H1 (cell line): ENCODE data around the gene ANKRD40. TPM values are rescaled to one million over a fixed set of nuclear protein-coding genes. Genes with fewer than 3 reads are reported as not detected.

ENCODE experiments used
- CTCF ChIA-PET: fragments of 300-600 bp; sonication (Branson Sonifier 250); formaldehyde crosslinking; loops from one replicate; lab custom pipeline; 2021; ENCODE audit not compliant: partially characterized antibody; lab: Charles Lee
- POLR2A ChIA-PET: fragments of 300-600 bp; sonication (Branson Sonifier 250); formaldehyde crosslinking; loops from one replicate; lab custom pipeline; 2021; ENCODE audit warnings: inconsistent platforms; ENCODE audit not compliant: partially characterized antibody; lab: Charles Lee
- DNase-seq, 2 experiments: peaks; one replicate each; pipeline versions ENCODE4 v3.0.0 to v3.0.0-alpha.2; 2010 to 2022; ENCODE audit warnings: low spot score in 2 of 2, low read depth in 1 of 2, mixed read lengths in 1 of 2
- FAIRE-seq: peaks from 2 replicates; lab custom pipeline; 2011; peaks lifted over from hg19 to GRCh38; lab: Jason Lieb, UNC
- H2AFZ ChIP-seq: 2 replicates; pipeline ENCODE4 v1.8.1; 2012; ENCODE audit warnings: low read length, inconsistent platforms
- H2AK5ac ChIP-seq: 2 replicates; pipeline ENCODE4 v1.6.1; 2013; ENCODE audit warnings: low read depth, low read length
- H2BK120ac ChIP-seq: replicated peaks from 2 replicates; pipeline ENCODE3; 2013; ENCODE audit warnings: low read depth, low read length, inconsistent platforms
- H2BK12ac ChIP-seq: 2 replicates; pipeline ENCODE4 v1.6.1; 2013; ENCODE audit warnings: low read depth, low read length
- H2BK15ac ChIP-seq: 2 replicates; pipeline ENCODE4 v1.6.1; 2013; ENCODE audit warnings: low read length
- H2BK20ac ChIP-seq: 2 replicates; pipeline ENCODE4 v1.6.1; 2013; ENCODE audit warnings: low read length
- H2BK5ac ChIP-seq: 2 replicates; pipeline ENCODE4 v1.6.1; 2013; ENCODE audit warnings: low read depth, low read length
- H3K14ac ChIP-seq: 2 replicates; pipeline ENCODE4 v1.6.1; 2013; ENCODE audit warnings: inconsistent platforms; ENCODE audit not compliant: insufficient read length
- H3K18ac ChIP-seq: 2 replicates; pipeline ENCODE4 v1.6.1; 2013; ENCODE audit warnings: low read length; ENCODE audit errors: extremely low read depth
- H3K23ac ChIP-seq: 2 replicates; pipeline ENCODE4 v1.6.1; 2013; ENCODE audit warnings: inconsistent platforms; ENCODE audit not compliant: insufficient read length
- H3K23me2 ChIP-seq: 2 replicates; pipeline ENCODE4 v1.6.1; 2013; ENCODE audit warnings: low read depth, low read length
- H3K27ac ChIP-seq: 2 replicates; pipeline ENCODE4 v1.6.1; 2011; ENCODE audit warnings: low read depth, low read length, inconsistent platforms
- H3K27me3 ChIP-seq, 4 experiments: replicated peaks in 1 of 4; 1 replicate in 1 of 4; 2 replicates in 3 of 4; pipeline versions ENCODE4 v1.6.1 to v1.8.1; 2011 to 2013; ENCODE audit warnings: low read length in 3 of 4, mild to moderate bottlenecking in 3 of 4, inconsistent platforms in 2 of 4, mixed read lengths in 2 of 4, moderate library complexity in 1 of 4; ENCODE audit not compliant: control insufficient read depth in 3 of 4, insufficient read depth in 3 of 4; ENCODE audit errors: extremely low read depth in 1 of 4
- H3K36me3 ChIP-seq, 4 experiments: 2 replicates each; pipeline versions ENCODE4 v1.6.1 to v1.8.1; 2011 to 2013; ENCODE audit warnings: mild to moderate bottlenecking in 4 of 4, low read length in 3 of 4, moderate library complexity in 2 of 4, control low read depth in 1 of 4, inconsistent platforms in 1 of 4; ENCODE audit not compliant: insufficient read depth in 4 of 4, control insufficient read depth in 2 of 4
- H3K4ac ChIP-seq: replicated peaks from 2 replicates; pipeline ENCODE3; 2013; ENCODE audit warnings: low read length, low read depth, mixed read lengths, inconsistent platforms; ENCODE audit not compliant: insufficient read length
- H3K4me1 ChIP-seq, 4 experiments: replicated peaks in 1 of 4; 1 replicate in 1 of 4; 2 replicates in 3 of 4; pipeline versions ENCODE4 v1.6.1 to v1.8.1; 2011 to 2013; ENCODE audit warnings: low read length in 3 of 4, inconsistent platforms in 2 of 4, mixed read lengths in 1 of 4; ENCODE audit not compliant: insufficient read depth in 4 of 4, control insufficient read depth in 3 of 4
- H3K4me2 ChIP-seq, 2 experiments: 2 replicates each; pipeline versions ENCODE4 v1.6.1 to v1.8.1; 2011 to 2013; ENCODE audit warnings: low read depth in 2 of 2, low read length in 2 of 2, control low read depth in 1 of 2, inconsistent platforms in 1 of 2, mild to moderate bottlenecking in 1 of 2; ENCODE audit not compliant: insufficient read depth in 1 of 2
- H3K4me3 ChIP-seq, 4 experiments: fragments of 200-600, 300-600 bp in 1 of 4; sonication (generic), shearing (Covaris generic), sonication (Bioruptor Twin) in 1 of 4; 2 replicates each; pipeline versions ENCODE4 v1.5.1 to v1.8.1; 2011 to 2016; ENCODE audit warnings: low read length in 4 of 4, low read depth in 3 of 4, control low read depth in 2 of 4, inconsistent platforms in 2 of 4, mild to moderate bottlenecking in 2 of 4, mixed read lengths in 1 of 4, moderate library complexity in 1 of 4; ENCODE audit not compliant: insufficient read depth in 2 of 4; ENCODE audit errors: extremely low read depth in 1 of 4
- H3K56ac ChIP-seq: replicated peaks from 2 replicates; pipeline ENCODE3; 2013; ENCODE audit warnings: low read depth, mild to moderate bottlenecking, mixed read lengths, low read length, inconsistent platforms; ENCODE audit not compliant: insufficient read length
- H3K79me1 ChIP-seq: 2 replicates; pipeline ENCODE4 v1.6.1; 2013; ENCODE audit warnings: low read depth, low read length, control low read depth
- H3K79me2 ChIP-seq, 2 experiments: 2 replicates each; pipeline versions ENCODE4 v1.6.1 to v1.8.1; 2012 to 2013; ENCODE audit warnings: low read length in 2 of 2, mild to moderate bottlenecking in 2 of 2, inconsistent platforms in 1 of 2; ENCODE audit not compliant: insufficient read depth in 2 of 2, control insufficient read depth in 1 of 2
- H3K9ac ChIP-seq, 4 experiments: replicated peaks in 1 of 4; 1 replicate in 1 of 4; 2 replicates in 3 of 4; pipeline versions ENCODE4 v1.6.1 to v1.8.1; 2011 to 2013; ENCODE audit warnings: low read depth in 3 of 4, low read length in 3 of 4, control low read depth in 2 of 4, mild to moderate bottlenecking in 2 of 4, moderate library complexity in 2 of 4, inconsistent platforms in 1 of 4; ENCODE audit errors: extremely low read depth in 1 of 4
- H3K9me3 ChIP-seq, 2 experiments: 2 replicates each; pipeline versions ENCODE4 v1.6.1 to v1.8.1; 2012 to 2013; ENCODE audit warnings: mild to moderate bottlenecking in 2 of 2, moderate library complexity in 2 of 2, control low read depth in 1 of 2, inconsistent platforms in 1 of 2, low read depth in 1 of 2, low read length in 1 of 2, mixed read lengths in 1 of 2; ENCODE audit not compliant: insufficient read depth in 2 of 2
- H4K20me1 ChIP-seq, 2 experiments: replicated peaks in 1 of 2; 2 replicates each; pipeline versions ENCODE3 to v1.8.1; 2011 to 2013; ENCODE audit warnings: inconsistent platforms in 2 of 2, low read length in 2 of 2, mild to moderate bottlenecking in 1 of 2; ENCODE audit not compliant: insufficient read depth in 2 of 2, control insufficient read depth in 1 of 2
- H4K5ac ChIP-seq: 2 replicates; pipeline ENCODE4 v1.6.1; 2013; ENCODE audit warnings: low read length, low read depth, mixed read lengths, inconsistent platforms; ENCODE audit not compliant: insufficient read length
- H4K8ac ChIP-seq: 2 replicates; pipeline ENCODE4 v1.8.0; 2013; ENCODE audit warnings: mild to moderate bottlenecking, moderate library complexity, low read length, inconsistent platforms; ENCODE audit not compliant: insufficient read depth; ENCODE audit errors: extremely low read depth
- H4K91ac ChIP-seq: replicated peaks from 2 replicates; pipeline ENCODE3; 2013; ENCODE audit warnings: low read length, mixed read lengths, inconsistent platforms; ENCODE audit not compliant: insufficient read length
- ASH2L ChIP-seq: fragments of 200-600, 300-600 bp; sonication (generic); IDR thresholded peaks from one replicate; pipeline ENCODE4 v1.7.1; 2017; ENCODE audit warnings: low read length
- CBX8 ChIP-seq: fragments of 300-800, 300-1000 bp; sonication (generic); IDR thresholded peaks from 2 replicates; pipeline ENCODE4 v1.7.1; 2016; ENCODE audit warnings: low read depth, low read length, borderline replicate concordance
- CEBPB ChIP-seq: IDR thresholded peaks from 2 replicates; pipeline ENCODE4 v1.6.1; 2012; ENCODE audit warnings: low read depth, low read length
- CHD1 ChIP-seq: IDR thresholded peaks from 2 replicates; pipeline ENCODE4 v1.6.1; 2012; ENCODE audit warnings: low read depth, low read length, improper control_type of control experiment
- CHD2 ChIP-seq: IDR thresholded peaks from 2 replicates; pipeline ENCODE4 v1.6.1; 2012; ENCODE audit warnings: low read length, improper control_type of control experiment
- E2F6 ChIP-seq: IDR thresholded peaks from 2 replicates; pipeline ENCODE4 v1.6.1; 2012; ENCODE audit warnings: inconsistent platforms
- GABPA ChIP-seq: IDR thresholded peaks from 2 replicates; pipeline ENCODE4 v1.6.1; 2011; ENCODE audit warnings: mild to moderate bottlenecking, low read length, moderate library complexity, borderline replicate concordance; ENCODE audit not compliant: insufficient read depth
- HDAC6 ChIP-seq: IDR thresholded peaks from one replicate; pipeline ENCODE4 v1.7.1; 2012; ENCODE audit warnings: low read depth, mild to moderate bottlenecking, inconsistent platforms, low read length, moderate library complexity
- NRF1 ChIP-seq: IDR thresholded peaks from 2 replicates; pipeline ENCODE4 v1.6.1; 2011; ENCODE audit warnings: mild to moderate bottlenecking, low read depth, low read length, improper control_type of control experiment
- POLR2A ChIP-seq, 2 experiments: IDR thresholded peaks; 1 replicate in 1 of 2; 2 replicates in 1 of 2; pipeline ENCODE4 v1.6.1; 2011; ENCODE audit warnings: low read depth in 2 of 2, low read length in 2 of 2, mild to moderate bottlenecking in 2 of 2; ENCODE audit errors: control extremely low read depth in 1 of 2
- RFX5 ChIP-seq: IDR thresholded peaks from 2 replicates; pipeline ENCODE4 v1.6.1; 2011; ENCODE audit warnings: low read depth, low read length, improper control_type of control experiment, borderline replicate concordance
- SAP30 ChIP-seq: fragments of 300-600 bp; sonication (generic); IDR thresholded peaks from 2 replicates; pipeline ENCODE4 v1.7.1; 2012; ENCODE audit warnings: low read length, moderate library complexity, mild to moderate bottlenecking, inconsistent platforms; ENCODE audit not compliant: insufficient read depth, insufficient replicate concordance
- SP4 ChIP-seq: IDR thresholded peaks from 2 replicates; pipeline ENCODE4 v1.6.1; 2012; ENCODE audit warnings: low read length, inconsistent platforms
- TAF1 ChIP-seq: IDR thresholded peaks from 2 replicates; pipeline ENCODE4 v1.6.1; 2011; ENCODE audit warnings: mild to moderate bottlenecking, low read depth, low read length
- TBP ChIP-seq: IDR thresholded peaks from 2 replicates; pipeline ENCODE4 v1.6.1; 2011; ENCODE audit warnings: low read depth, low read length, improper control_type of control experiment
- WGBS, 2 experiments: shearing (Covaris generic) in 1 of 2; methylation state at CpG; one replicate each; pipeline versions ENCODE4 v1.1.6 to v1.1.7; 2013 to 2015; ENCODE audit warnings: low lambda C conversion rate in 2 of 2, mixed read lengths in 2 of 2, inconsistent platforms in 1 of 2, low coverage in 1 of 2, missing lambda C conversion rate in 1 of 2; ENCODE audit not compliant: insufficient replicate concordance in 2 of 2, insufficient coverage in 1 of 2, insufficient read length in 1 of 2; ENCODE audit errors: extremely low coverage in 1 of 2, missing lambda C conversion rate in 1 of 2; 5-methylcytosine and 5-hydroxymethylcytosine counted together
- polyA plus RNA-seq, 7 experiments: library from polyadenylated mRNA; depleted of rRNA in 3 of 7; stranded (reverse) in 5 of 7; unstranded in 2 of 7; fragments of >200 nt in 5 of 7; fragments of 200-250 nt in 2 of 7; gene quantifications; 1 replicate in 5 of 7; 2 replicates in 1 of 7; 4 replicates in 1 of 7; pipeline versions ENCODE4 v1.2.1 to v1.2.3, GENCODE V29; 2011 to 2013; ENCODE audit warnings: missing spikeins in 2 of 7, mixed read lengths in 2 of 7
- total RNA-seq: library from RNA; stranded (reverse); fragmentation: NEBNext Ultra II Directional; extraction: Animal tissue kit (Norgen Biotek cat#: 25700); gene quantifications from 2 replicates; pipeline ENCODE4 v1.2.1, GENCODE V29; 2021

Gene ANKRD40
- total and polyA plus RNA-seq, 2 of the 8 experiments (the other 6 are each of a cell fraction or from before 2014, with no cell fraction given), result 26.1 to 50.1 TPM

DNA sequence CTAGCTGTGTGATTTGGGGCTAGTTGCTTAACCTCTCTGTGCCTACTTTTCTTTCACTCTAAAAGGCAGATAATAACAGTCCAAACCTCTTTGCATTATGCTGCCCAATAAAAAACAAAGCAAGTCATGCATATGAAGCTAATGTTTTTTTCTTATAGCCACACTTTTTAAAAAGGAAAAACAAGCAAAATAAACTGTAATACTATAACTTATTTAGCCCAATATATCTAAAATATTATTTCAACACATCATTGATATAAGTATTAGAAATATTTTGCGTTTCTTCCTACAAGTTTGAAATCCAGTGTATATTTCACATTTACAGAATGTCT, 22.4 kb downstream of the ANKRD40 start:
- CTCF ChIA-PET, result interaction anchor here (1.0 to 20.2 kb wide), 9 partner anchors 10 to 135 kb away, joined by 3 to 391 read pairs (median 4); no protein-coding TSS in a partner anchor
- no peak overlapping the region for H3K4me2 ChIP-seq
- no peak overlapping the region for H3K9ac ChIP-seq
- no peak overlapping the region for H2AK5ac ChIP-seq
- H2BK12ac ChIP-seq, result no peak overlapping the region
- H4K20me1 ChIP-seq, result no peaks in the 10 kb centered on the region
- peaks cover 0 to 22% (median 5%) of the 10 kb centered on the region in 4 experiments; a peak in 5 of 7 replicates for H3K4me1 ChIP-seq
- no peak overlapping the region for H2BK5ac ChIP-seq
- no peak for TF ChIP-seq E2F6
- no peak for TF ChIP-seq GABPA
- no peak for TF ChIP-seq SAP30
- TF ChIP-seq CBX8, result no peak
- TF ChIP-seq CHD1, result no peak
- TF ChIP-seq RFX5, result no peak
- no peak for TF ChIP-seq ASH2L
- no peak for TF ChIP-seq TAF1
- no peak for TF ChIP-seq TBP
- no peak for TF ChIP-seq SP4
- TF ChIP-seq POLR2A (IDR thresholded peaks at IDR 0.05; ENCODE audit: control extremely low read depth in 1 of 2, low read depth in 2 of 2, low read length in 2 of 2), result no peak
- TF ChIP-seq NRF1, result no peak
- TF ChIP-seq HDAC6, result no peak
- TF ChIP-seq CHD2, result no peak
- TF ChIP-seq CEBPB, result no peak
- H3K14ac ChIP-seq, result no peak overlapping the region
- no peaks in the 10 kb centered on the region for H3K79me1 ChIP-seq
- H3K18ac ChIP-seq, result no peak overlapping the region
- no peak overlapping the region for H3K27ac ChIP-seq
- WGBS, 2 experiments, result 88% methylated on average over 1 of the region's 1 CpG; no CpG with 5 or more reads in 1 of the 2 experiments
- H3K23me2 ChIP-seq, result no peaks in the 10 kb centered on the region
- no peak overlapping the region for H2AFZ ChIP-seq
- no peak overlapping the region for H3K23ac ChIP-seq
- no peak overlapping the region for H2BK120ac ChIP-seq
- POLR2A ChIA-PET, result interaction anchor here (1.1 to 1.6 kb wide), 4 partner anchors 19 to 135 kb away, joined by 3 to 4 read pairs (median 4); no protein-coding TSS in a partner anchor
- H3K4ac ChIP-seq, result no peak overlapping the region
- no peaks in the 10 kb centered on the region for H3K9me3 ChIP-seq
- no peak overlapping the region for H2BK15ac ChIP-seq
- no peak overlapping the region for H4K91ac ChIP-seq
- no peak overlapping the region for H4K8ac ChIP-seq
- no peaks in the 10 kb centered on the region for H3K79me2 ChIP-seq
- H3K27me3 ChIP-seq, result no peaks in the 10 kb centered on the region
- DNase-seq, result no peak
- no peak overlapping the region for H4K5ac ChIP-seq
- no peaks in the 10 kb centered on the region for H3K36me3 ChIP-seq
- no peak overlapping the region for H3K56ac ChIP-seq
- no peak for FAIRE-seq
- H2BK20ac ChIP-seq, result no peak overlapping the region
- no peak overlapping the region for H3K4me3 ChIP-seq
